Activated CD4-positive, alpha-beta T cell treated with anti-CD3 and anti-CD28 coated beads, Interleukin-2, amount 10 ng/mL, durations not matched to agents 7 days and 5 days (primary cell): ENCODE data around the gene TRAF3. TPM values are rescaled to one million over a fixed set of nuclear protein-coding genes. Genes with fewer than 3 reads are reported as not detected.
A peak's percentile ranks its signal among the peaks of the same experiment; 100 is the strongest.

ENCODE experiments used
- CTCF ChIA-PET: fragments of 350-600 bp; sonication (Branson Sonifier 250); formaldehyde crosslinking; loops from one replicate; lab custom pipeline; 2021; ENCODE audit warnings: antibody characterized with exemption; lab: Charles Lee
- POLR2A ChIA-PET: fragments of 350-600 bp; sonication (Branson Sonifier 250); formaldehyde crosslinking; loops from one replicate; lab custom pipeline; 2021; ENCODE audit warnings: antibody characterized with exemption; lab: Charles Lee
- DNase-seq: peaks from one replicate; pipeline ENCODE4 v3.0.0-alpha.2; 2020
- H3K27ac Mint-ChIP-seq: one replicate; pipeline ENCODE4 v1.8.0; 2021; ENCODE audit warnings: mild to moderate bottlenecking, moderate library complexity, mixed read lengths
- H3K27me3 Mint-ChIP-seq: one replicate; pipeline ENCODE4 v1.8.0; 2021; ENCODE audit warnings: mixed read lengths
- H3K36me3 Mint-ChIP-seq: one replicate; pipeline ENCODE4 v1.8.0; 2021; ENCODE audit warnings: low read depth, mixed read lengths
- H3K4me1 Mint-ChIP-seq: one replicate; pipeline ENCODE4 v1.8.0; 2021; ENCODE audit warnings: mixed read lengths
- H3K4me3 Mint-ChIP-seq: one replicate; pipeline ENCODE4 v1.8.0; 2021; ENCODE audit warnings: mild to moderate bottlenecking, moderate library complexity, mixed read lengths
- H3K9me3 Mint-ChIP-seq: one replicate; pipeline ENCODE4 v1.8.0; 2021; ENCODE audit warnings: mixed read lengths
- total RNA-seq, 2 experiments: library from RNA; stranded (reverse); gene quantifications; one replicate each; pipeline ENCODE4 v1.2.3, GENCODE V29; 2021

The TRAF3 gene
- total RNA-seq, 2 experiments from 2014 or later = 38.9 to 40.2 TPM

DNA sequence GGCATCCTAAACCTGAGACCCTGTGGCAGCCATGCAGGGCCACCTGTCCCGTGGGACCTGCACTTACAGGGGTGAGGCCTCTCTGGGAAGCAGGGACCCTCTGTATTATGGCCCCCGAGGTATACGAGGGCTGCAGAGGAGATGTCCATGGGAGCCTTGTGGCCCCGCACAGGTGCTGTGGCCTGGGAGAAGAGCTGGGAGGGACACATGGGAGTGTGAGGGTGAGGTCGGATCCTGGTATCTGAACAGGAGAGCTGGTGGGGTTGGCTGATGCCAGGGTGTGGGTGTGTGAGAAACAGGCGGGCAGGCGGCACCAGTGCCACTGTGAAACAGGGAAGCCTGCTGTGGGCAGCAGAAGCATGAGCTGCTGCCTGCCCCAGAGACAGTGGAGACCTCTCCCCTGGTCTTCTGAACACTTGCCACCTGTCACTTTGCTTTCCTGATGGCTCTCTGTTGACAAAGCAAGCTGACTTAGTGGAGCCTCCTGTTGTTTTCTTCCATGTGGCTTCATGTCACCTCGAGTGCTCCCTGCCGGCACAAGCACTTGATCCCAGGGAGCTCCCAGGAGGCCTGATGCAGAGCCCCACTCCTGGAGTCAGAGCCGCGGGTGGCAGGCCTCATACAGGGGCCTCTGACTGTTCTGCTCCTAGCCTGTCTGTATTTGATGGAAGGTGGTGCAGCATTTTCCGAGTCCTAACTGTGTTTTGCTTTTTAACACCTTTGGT is 125.4 kb downstream of the TRAF3 start:
- ChIA-PET CTCF (interaction anchor here (1.2 kb wide), 1 partner anchor 10 kb away, joined by 4 read pairs; no protein-coding TSS in a partner anchor), POLR2A (no interaction called here)
- no peak for DNase-seq
- Mint-ChIP-seq H3K27me3 (no peaks in the 10 kb centered on the region), H3K27ac (peak overlapping the region; percentile 79), H3K9me3 (no peaks in the 10 kb centered on the region), H3K36me3 (peaks cover 33% of the 10 kb centered on the region), H3K4me3 (no peak overlapping the region), H3K4me1 (peaks cover 25% of the 10 kb centered on the region)

DNA sequence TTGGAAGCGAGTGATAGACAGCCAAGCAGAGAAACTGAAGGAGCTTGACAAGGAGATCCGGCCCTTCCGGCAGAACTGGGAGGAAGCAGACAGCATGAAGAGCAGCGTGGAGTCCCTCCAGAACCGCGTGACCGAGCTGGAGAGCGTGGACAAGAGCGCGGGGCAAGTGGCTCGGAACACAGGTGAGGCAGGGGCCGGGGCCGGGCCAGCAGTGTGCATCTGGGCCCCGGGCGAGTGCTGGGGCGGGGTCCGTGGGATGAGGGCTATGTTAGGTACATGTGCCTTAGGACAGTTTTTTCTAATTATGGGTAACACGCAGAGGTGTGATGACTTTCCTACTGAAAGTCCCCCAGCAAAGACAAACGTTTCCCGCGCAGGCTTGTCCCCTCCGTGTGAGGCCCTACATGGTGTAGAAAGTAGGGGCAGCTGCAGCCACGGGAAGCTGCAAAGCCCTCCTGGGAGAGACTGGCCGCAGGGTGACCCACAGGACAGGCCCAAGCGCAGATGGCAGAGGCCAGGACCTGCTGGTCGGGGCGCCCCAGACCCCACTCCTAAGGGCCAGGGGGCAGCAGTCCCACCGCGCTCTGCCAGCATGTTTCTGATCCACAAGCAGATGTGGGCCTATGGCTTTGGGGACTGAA is 126.1 kb downstream of the TRAF3 start:
- ChIA-PET CTCF (interaction anchor here (1.2 kb wide), 1 partner anchor 11 kb away, joined by 4 read pairs; no protein-coding TSS in a partner anchor), POLR2A (no interaction called here)
- no peak for DNase-seq
- no peak overlapping the region for H3K4me3 Mint-ChIP-seq
- peaks cover 22% of the 10 kb centered on the region for H3K4me1 Mint-ChIP-seq
- H3K27ac Mint-ChIP-seq = peak overlapping the region; percentile 79
- H3K27me3 Mint-ChIP-seq = no peaks in the 10 kb centered on the region
- no peaks in the 10 kb centered on the region for H3K9me3 Mint-ChIP-seq
- peaks cover 33% of the 10 kb centered on the region for H3K36me3 Mint-ChIP-seq

DNA sequence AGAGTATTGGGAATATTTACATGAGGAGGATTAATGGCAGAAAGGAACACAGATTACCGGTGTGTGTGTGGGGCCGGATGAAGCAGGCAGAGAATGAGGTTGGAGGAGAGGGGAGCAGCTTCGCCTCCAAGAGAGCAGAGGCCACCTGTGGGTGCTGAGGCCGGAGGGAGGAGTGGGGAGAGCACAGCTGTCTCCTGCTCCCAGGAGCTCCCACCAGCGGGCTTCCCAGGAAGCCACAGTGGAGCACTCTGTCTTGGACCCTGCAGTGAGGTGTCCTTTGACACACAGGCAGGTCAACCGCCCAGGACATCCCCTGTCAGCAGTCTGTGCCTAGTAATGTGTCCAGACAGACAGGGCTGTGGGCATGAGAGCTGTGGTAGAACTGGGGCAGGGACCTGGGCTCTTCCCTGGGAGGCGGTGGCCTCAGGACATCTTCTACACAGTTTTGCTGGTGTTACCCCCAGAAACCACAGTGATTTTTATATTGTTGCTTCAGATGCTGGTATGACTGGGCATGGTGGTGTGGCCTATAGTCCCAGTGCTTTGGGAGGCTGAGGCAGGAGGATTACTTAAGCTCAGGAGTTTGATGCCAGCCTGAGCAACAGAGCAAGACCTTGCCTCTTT is 126.8 kb downstream of the TRAF3 start:
- Mint-ChIP-seq H3K9me3 (no peaks in the 10 kb centered on the region), H3K4me3 (no peak overlapping the region), H3K36me3 (peaks cover 28% of the 10 kb centered on the region), H3K4me1 (peaks cover 17% of the 10 kb centered on the region), H3K27me3 (no peaks in the 10 kb centered on the region), H3K27ac (peak overlapping the region; percentile 72)
- ChIA-PET POLR2A (no interaction called here), CTCF (interaction anchor here (0.8 kb wide), 1 partner anchor 9 kb away, joined by 3 read pairs; no protein-coding TSS in a partner anchor)
- no peak for DNase-seq

DNA sequence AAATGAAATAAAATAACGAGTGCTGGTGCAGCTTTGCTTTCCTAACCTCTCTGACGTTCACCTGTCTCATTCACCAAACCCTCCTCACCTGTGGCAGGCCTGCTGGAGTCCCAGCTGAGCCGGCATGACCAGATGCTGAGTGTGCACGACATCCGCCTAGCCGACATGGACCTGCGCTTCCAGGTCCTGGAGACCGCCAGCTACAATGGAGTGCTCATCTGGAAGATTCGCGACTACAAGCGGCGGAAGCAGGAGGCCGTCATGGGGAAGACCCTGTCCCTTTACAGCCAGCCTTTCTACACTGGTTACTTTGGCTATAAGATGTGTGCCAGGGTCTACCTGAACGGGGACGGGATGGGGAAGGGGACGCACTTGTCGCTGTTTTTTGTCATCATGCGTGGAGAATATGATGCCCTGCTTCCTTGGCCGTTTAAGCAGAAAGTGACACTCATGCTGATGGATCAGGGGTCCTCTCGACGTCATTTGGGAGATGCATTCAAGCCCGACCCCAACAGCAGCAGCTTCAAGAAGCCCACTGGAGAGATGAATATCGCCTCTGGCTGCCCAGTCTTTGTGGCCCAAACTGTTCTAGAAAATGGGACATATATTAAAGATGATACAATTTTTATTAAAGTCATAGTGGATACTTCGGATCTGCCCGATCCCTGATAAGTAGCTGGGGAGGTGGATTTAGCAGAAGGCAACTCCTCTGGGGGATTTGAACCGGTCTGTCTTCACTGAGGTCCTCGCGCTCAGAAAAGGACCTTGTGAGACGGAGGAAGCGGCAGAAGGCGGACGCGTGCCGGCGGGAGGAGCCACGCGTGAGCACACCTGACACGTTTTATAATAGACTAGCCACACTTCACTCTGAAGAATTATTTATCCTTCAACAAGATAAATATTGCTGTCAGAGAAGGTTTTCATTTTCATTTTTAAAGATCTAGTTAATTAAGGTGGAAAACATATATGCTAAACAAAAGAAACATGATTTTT is 128.2 kb downstream of the TRAF3 start:
- no peaks in the 10 kb centered on the region for H3K9me3 Mint-ChIP-seq
- DNase-seq = no peak
- no peaks in the 10 kb centered on the region for H3K27me3 Mint-ChIP-seq
- peaks cover 11% of the 10 kb centered on the region for H3K4me1 Mint-ChIP-seq
- POLR2A ChIA-PET = no interaction called here
- H3K27ac Mint-ChIP-seq = no peak overlapping the region
- CTCF ChIA-PET = no interaction called here
- no peak overlapping the region for H3K4me3 Mint-ChIP-seq
- peaks cover 23% of the 10 kb centered on the region for H3K36me3 Mint-ChIP-seq

DNA sequence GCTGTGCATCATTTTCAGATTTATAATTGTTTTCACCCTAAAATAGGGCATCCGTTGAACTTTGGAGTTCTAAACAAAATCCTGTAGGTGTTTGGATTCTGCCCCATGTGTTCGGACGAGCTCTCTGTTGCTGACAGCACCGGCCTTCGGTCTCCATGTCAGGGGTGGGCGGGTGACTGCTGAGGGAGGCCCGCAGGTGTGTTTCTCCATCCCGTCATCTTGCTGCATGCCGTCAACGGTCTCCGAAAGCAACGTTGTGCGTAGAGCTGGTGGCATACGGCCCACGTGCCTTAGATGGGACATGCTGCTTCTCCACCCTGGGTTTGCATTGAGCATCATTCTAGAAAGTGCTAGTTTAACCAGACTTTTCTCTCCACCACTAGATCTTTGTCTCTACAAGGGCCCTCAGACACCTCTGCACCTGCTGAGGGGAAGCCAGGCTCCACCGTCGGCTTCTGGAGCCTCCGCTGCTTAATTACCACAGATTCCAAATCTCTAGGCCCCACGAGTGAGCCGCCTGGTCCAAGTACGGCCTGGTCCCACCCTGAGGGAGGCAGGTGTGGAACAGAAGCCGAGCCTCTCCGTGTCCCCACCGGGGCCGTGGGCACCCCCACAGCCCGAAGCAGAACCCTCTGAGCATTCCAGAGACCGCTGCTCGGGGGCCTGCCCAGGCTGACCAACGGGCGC is 129.5 kb downstream of the TRAF3 start:
- Mint-ChIP-seq H3K9me3 (no peaks in the 10 kb centered on the region), H3K4me1 (no peaks in the 10 kb centered on the region), H3K27ac (no peak overlapping the region), H3K36me3 (peaks cover 23% of the 10 kb centered on the region), H3K4me3 (no peak overlapping the region), H3K27me3 (no peaks in the 10 kb centered on the region)
- DNase-seq = no peak
- ChIA-PET POLR2A (no interaction called here), CTCF (no interaction called here)

DNA sequence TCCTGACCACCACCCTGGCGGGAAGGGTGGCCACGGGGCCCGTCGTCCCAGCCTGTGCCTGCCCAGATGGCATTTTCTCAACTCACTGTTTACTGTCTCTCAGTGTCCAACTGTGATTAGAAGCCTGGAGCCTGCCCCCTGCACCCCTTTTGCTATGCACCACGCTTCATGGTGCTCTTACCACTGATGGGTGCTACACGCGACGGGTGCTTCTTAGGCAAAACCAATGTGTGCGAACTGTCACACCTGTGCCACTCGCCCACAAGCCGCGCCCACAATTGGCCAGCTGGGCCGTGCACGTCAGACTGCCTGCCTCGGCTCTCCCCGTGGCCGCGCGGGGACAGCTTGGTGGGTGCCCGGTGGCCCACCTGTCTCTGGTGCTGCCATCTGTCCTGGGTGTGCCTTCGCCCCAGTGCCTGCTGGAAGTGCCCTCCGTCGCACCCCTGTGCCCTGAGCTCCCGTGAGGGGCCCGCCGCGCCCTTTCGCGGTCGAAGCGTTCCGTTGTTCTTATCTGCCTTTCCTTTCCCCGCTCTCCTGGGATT is 130.1 kb downstream of the TRAF3 start:
- ChIA-PET POLR2A (no interaction called here), CTCF (no interaction called here)
- DNase-seq = no peak
- no peak overlapping the region for H3K4me3 Mint-ChIP-seq
- peaks cover 23% of the 10 kb centered on the region for H3K36me3 Mint-ChIP-seq
- H3K9me3 Mint-ChIP-seq = no peaks in the 10 kb centered on the region
- peak overlapping the region; percentile 64 for H3K27ac Mint-ChIP-seq
- H3K27me3 Mint-ChIP-seq = no peaks in the 10 kb centered on the region
- no peaks in the 10 kb centered on the region for H3K4me1 Mint-ChIP-seq

DNA sequence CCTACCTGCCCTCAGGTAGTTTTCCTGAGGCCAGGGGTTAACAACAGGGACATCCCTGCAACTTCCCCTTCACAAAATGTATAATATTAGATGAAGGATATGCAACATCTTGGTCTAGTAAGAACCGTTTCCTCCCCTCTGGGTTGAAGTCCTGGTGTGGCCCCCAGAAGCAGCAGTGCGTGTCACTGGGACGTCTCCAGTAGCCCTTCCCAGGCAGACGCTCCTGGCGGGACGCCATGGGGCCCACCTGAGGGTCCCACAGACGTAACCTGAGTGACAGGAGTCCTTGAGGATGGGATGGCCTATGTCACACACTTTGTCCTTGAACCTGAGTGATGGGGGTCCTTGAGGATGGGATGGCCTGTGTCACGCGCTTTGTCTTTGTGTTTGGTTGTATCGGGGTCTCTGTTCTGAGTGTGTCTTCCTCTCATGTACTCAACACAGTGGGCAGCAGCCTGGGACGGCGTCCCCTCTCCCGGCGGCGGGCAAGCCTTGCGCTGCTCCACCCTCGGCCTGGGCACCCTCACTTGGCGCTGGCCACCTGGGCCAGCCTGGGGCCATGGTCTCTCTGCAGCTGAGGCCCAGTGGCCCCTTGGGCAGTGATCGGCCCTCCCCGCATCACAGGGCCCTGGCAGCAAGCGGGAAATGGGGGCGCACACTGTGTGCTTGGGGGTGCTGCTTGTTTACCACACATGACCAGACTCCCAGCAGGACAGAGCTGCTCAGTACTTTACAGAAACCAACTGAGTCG is 130.9 kb downstream of the TRAF3 start:
- ChIA-PET POLR2A (no interaction called here), CTCF (no interaction called here)
- no peak overlapping the region for H3K27ac Mint-ChIP-seq
- H3K4me1 Mint-ChIP-seq = no peaks in the 10 kb centered on the region
- H3K36me3 Mint-ChIP-seq = peaks cover 16% of the 10 kb centered on the region
- no peak for DNase-seq
- no peak overlapping the region for H3K4me3 Mint-ChIP-seq
- H3K27me3 Mint-ChIP-seq = no peaks in the 10 kb centered on the region
- no peaks in the 10 kb centered on the region for H3K9me3 Mint-ChIP-seq

DNA sequence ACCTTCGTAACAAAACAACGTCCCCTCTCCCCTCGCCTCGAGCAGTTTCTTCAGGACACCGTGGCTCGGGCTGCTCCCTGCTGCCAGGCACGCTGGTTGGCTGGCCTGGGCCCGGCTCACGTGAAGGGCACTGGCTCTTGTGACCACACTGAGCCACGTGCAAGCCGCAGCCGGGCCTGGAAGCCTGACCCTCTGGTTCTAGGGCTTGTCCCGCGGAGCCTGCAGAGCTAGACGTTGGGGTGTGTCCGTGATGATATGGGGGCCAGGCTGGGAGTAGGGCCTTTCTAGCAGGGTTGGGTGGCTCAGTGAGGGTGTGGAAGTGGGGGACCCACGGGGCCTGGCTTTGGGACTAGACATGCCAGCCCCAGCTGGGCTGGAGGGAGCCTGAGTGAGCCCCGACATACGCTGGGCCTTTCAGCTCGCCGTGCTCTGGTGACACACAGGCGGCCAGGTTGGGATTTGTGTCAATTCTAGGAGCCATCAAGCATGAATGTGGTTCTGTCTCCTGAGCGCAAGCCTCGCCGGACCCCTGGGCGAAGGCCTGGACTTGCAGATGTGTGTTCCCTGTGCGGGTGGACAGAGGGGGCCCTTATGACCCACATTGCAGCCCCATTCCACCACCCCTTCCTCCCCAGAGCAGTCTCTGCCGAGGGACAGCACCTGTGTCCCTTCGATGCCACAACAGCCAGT is 131.7 kb downstream of the TRAF3 start:
- Mint-ChIP-seq H3K36me3 (peaks cover 10% of the 10 kb centered on the region), H3K4me1 (no peaks in the 10 kb centered on the region), H3K9me3 (no peaks in the 10 kb centered on the region), H3K27ac (no peak overlapping the region), H3K4me3 (no peak overlapping the region), H3K27me3 (no peaks in the 10 kb centered on the region)
- POLR2A ChIA-PET = no interaction called here
- CTCF ChIA-PET = no interaction called here
- DNase-seq = no peak

DNA sequence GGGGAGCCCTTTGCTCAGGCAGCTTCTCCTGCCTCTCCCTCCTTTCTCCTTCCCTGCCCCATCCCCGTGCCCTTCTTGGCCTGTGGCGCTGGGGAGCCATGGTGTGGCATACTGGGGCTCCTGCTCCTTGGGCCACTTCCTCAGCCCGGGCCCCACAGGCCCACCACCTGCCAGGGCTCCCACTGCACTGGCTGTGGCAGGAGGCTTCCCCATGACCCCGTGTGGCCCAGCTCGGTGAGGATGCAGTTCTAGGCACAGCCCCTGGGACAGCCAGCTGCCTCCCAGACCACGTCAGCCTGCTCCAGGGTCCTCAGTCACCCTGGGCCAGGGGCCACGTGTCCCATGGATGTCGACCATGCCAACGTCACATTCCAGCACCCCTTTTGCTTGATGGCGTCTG is 132.2 kb downstream of the TRAF3 start:
- Mint-ChIP-seq H3K4me3 (no peak overlapping the region), H3K4me1 (no peaks in the 10 kb centered on the region), H3K27me3 (no peaks in the 10 kb centered on the region), H3K27ac (peak overlapping the region; percentile 31), H3K9me3 (no peaks in the 10 kb centered on the region), H3K36me3 (peaks cover 10% of the 10 kb centered on the region)
- CTCF ChIA-PET = interaction anchor here (0.6 kb wide), 1 partner anchor 315 kb away, joined by 3 read pairs; no protein-coding TSS in a partner anchor
- POLR2A ChIA-PET = no interaction called here
- DNase-seq = no peak

DNA sequence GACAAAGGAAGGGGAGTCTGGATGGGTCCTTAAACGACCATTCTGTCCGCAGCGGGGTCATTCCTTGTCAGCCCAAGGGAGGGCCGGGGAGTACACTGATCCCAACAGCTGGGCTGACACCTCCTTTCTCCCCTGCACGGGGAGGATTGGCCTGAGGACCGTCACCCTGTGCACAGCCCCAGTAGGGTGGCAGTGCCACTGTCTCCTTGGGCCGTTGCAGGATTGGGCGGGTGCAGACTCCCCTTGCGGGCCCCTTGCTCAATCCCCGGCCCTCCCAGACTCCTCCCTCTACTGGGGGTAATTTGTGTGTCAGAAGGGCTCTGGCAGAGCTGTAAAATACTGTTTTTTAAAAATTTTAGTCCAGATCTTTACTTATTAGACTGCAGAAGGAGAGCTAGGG is 132.7 kb downstream of the TRAF3 start:
- DNase-seq = no peak
- no peaks in the 10 kb centered on the region for H3K4me1 Mint-ChIP-seq
- peaks cover 10% of the 10 kb centered on the region for H3K36me3 Mint-ChIP-seq
- CTCF ChIA-PET = interaction anchor here (0.6 kb wide), 1 partner anchor 316 kb away, joined by 3 read pairs; no protein-coding TSS in a partner anchor
- H3K27me3 Mint-ChIP-seq = no peaks in the 10 kb centered on the region
- POLR2A ChIA-PET = no interaction called here
- H3K27ac Mint-ChIP-seq = peak overlapping the region; percentile 31
- H3K4me3 Mint-ChIP-seq = no peak overlapping the region
- no peaks in the 10 kb centered on the region for H3K9me3 Mint-ChIP-seq

DNA sequence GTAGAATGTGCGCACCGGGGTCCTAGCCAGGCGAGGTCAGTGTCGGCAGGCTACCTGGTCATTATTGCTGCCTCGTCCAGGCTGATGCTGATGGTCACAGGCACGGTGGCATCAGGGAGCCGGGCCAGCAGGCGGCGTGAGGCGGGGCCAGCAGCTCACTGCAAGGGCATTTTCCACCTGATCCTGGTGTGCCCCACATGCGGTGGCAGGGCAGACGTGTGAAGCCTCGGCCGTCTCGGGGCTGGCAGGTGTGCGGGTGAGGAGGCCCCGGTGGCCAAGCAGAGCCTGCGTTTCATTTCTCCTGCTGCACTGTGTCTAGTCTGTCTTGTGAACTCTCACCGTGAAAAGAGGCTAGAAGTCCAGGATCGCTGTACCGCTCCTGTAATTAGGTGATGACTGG is 133.2 kb downstream of the TRAF3 start:
- Mint-ChIP-seq H3K27ac (no peak overlapping the region), H3K4me1 (no peaks in the 10 kb centered on the region), H3K9me3 (no peaks in the 10 kb centered on the region), H3K27me3 (no peaks in the 10 kb centered on the region), H3K4me3 (no peak overlapping the region), H3K36me3 (peaks cover 10% of the 10 kb centered on the region)
- ChIA-PET CTCF (no interaction called here), POLR2A (no interaction called here)
- DNase-seq = no peak
